Activated CD4-positive, CD25-positive, alpha-beta regulatory T cell treated with anti-CD3 and anti-CD28 coated beads, Interleukin-2, amount 50 U/mL, for 72 hours (primary cell): ENCODE results near the gene TSPAN16.
"Not testable (repeated sequence)": the region's sequence is repeated elsewhere in the genome, so short reads cannot be mapped to it uniquely, and the experiment has no call there.

Experiments
- DNase-seq: peaks from one replicate; pipeline ENCODE4 v3.0.0; 2021

TSPAN16 gene

DNA sequence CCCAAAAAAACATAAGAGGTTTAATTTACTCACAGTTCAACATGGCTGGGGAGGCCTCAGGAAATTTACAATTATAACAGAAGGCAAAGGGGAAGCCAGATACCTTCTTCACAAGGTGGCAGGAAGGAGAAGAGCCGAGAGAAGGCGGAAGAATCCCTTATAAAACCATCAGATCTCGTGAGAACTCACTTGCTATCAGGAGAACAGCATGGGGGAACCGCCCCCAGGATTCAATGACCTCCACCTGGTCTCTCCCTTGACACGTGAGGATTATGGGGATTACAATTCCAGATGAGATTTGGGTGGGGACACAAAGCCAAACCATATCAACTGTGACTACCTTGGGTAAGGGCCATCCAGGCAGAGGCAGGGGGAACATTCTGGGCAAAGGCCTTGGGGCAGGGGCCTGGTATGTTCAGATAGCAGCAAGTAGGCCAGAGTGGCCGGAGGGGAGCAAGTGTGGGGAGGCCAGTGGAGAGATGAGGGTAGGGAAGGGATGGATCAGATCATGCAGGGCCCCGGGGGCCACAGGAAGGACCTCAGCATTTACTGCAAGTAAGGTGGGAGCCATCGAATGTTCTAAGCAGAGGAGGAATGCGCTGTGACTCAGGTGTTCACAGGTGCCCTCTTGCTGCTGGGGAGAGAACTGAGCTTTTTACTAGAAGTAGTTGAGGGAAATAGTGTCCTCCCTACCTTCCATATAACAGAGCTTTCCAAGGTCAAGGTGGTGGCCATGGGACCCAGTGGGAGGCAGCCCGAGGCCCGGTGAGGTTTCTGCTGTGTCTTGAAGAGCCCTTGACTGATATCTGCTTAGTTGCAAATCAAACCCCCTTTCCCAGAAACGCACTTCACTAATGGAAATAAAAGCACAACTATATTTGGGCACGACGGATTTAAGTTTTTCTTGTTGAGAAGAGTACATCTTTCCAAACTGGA is 25.5 kb downstream of the TSPAN16 start:
- DNase-seq: no peak

DNA sequence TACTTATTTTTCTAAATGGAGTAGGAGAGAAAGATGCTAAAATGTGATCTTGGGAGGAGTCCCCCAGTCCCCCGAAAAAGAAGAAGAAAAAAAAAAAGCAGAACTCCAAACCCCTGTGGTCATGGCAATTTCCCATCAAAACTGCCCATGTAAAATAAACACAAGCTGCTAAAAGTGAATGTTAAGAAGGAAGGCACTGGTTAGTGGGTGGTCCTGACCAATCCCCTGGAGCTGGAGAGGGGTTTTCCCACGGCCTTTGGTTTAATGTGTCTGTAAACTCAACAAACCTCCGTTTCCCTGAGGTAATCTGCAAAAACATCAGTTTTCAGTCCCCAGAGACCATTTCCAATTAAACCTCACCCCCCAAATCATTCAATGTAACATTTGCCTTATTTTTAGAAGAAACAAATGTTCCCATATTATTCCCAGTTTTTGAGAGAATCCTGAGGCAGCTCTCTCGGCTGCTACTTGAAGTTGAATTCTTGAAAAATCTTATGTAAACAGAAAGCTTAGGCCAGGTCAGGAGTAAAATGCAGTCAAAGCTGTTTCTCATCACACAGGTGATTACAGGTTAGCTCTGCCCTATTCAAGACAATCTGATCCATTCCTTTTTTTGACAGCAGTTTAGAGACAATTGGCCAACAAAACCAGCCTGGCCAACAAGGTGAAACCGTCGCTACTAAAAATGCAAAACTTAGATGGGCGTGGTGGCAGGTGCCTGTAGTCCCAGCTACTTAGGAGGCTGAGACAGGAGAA is 26.5 kb downstream of the TSPAN16 start:
- no peak for DNase-seq

DNA sequence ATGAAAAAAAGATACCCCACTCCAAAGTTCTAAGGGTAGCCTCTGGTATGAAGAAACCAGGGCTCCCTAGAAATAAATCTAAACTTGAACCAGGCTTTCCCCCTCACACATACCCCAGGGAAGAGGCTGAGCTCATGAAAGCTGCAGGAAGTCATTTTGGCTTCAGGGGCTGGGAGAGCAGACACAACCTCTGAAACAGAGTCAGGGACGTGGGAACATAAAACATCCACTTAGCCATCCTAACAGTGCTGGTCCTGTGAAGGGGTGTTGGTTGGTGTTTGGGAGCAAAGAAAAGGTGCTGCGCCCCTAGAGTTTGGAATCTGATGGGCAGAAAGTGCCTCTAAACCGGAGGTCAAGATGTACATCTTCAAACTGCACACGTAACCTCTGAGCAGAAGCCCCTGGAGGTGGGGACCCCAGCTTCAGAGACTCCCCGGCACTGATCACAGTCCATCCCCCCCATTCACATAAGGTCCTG is 27.7 kb downstream of the TSPAN16 start:
- DNase-seq: no peak

DNA sequence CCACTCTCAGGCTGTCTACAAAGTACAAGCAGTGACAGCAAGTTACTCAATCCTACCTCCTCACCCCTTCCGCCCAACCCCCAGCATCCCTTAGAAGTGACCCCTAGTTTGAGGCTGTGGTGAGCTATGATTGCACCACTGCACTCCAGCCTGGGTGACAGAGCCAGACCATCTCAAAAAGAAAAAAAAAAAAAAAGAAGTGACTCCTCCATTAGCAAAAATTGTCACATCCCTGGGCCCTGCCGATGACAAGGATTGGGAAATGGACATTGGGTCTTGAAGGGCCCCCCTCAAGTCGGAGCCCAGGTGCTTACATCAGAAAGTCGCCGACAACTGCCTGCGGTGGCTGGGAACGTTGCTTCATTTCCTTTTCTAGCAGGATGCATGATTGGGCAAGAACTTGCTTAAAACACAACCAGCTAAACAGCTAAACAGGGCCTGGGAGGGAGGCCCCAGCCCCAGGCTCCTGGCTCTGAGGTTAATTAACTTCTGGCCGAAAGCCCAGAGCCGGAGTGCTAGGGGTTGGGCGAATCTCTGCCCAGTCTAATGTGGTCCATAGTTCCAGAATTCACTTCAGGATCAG is 28.2 kb downstream of the TSPAN16 start:
- DNase-seq: no peak

DNA sequence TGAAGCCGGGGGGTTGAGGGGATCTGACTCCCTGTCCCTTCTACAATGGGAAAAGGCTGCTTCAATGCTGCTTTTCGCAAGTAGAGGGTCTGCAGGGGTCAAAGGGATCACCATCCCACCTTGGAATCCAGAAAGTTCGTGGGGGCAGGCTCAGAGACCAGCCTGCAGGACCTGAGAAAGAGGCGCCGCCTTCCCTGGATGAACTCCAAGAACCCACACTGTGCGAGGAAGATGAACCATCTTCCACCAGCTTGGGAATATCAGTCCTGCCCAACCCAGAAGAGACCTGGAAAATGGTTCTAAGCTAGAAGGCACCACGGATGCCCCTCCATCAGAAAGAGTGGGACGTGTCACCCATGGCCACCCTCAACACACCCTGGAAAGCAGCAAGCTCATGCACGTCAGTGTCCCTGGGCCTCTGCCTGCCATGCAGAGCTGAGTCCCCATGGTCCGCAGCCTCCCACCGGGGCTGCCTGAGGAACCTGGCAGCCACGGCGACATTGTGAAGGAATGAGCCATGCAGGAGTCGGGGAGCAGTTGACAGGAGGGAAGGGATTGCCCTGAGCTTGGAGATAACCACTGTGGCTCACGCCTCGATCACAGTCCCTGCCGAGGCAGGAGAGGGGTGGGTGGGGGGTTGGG is 28.9 kb downstream of the TSPAN16 start:
- DNase-seq: no peak

DNA sequence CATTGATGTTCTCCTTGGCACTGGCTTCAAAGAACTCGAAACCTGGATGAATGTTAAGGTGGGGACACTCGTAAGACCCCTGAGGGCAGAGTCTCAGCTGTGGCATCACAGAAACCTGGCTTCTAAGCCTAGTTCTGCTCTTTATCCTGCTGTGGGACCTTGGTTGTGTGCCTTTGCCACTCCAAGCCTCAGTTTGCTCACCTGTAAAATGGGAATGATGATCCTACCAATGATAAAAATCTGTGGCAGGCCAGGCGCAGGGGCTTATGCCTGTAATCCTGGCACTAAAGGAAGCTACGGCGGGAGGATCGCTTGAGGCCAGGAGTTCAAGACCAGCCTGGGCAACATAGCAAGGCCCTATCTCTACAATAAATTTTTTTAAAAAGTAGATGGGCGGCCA is 29.6 kb downstream of the TSPAN16 start:
- DNase-seq: no peak

DNA sequence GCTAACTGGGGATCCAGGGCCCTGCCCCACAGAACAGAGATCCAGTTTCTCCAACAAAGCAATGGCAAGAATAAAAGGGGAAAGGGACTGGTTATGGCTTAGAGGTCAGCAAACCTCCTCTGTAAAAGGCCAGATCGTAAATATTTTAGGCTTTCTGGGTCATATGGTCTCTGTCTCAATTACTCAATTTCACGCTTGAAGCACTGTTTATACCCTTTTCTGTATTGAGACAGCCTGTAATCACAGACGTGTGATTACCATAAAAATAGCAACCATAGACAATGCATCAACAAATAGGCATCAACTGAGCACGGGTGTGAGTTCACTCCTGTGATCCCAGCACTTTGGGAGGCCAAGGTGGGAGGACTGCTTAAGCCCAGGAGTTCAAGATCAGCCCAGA is 34.2 kb downstream of the TSPAN16 start:
- no peak for DNase-seq

DNA sequence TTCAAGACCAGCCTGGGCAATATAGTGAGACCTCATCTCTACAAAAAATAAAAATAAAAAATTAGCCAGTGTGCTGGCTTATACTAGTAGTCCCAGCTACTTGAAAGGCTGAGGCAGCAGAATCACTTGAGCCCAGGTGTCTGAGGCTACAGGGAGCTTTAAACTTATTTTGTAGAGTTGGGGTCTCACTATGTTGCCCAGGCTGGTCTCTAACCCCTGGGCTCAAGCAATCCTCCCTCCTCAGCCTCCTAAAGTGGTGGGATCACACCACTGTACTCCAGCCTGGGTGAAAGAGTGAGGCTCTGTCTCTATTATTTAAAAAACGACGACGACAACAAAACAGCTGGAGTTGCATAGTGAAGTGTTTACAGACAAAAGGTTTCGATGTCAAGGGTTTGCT is 35.5 kb downstream of the TSPAN16 start:
- no peak for DNase-seq

DNA sequence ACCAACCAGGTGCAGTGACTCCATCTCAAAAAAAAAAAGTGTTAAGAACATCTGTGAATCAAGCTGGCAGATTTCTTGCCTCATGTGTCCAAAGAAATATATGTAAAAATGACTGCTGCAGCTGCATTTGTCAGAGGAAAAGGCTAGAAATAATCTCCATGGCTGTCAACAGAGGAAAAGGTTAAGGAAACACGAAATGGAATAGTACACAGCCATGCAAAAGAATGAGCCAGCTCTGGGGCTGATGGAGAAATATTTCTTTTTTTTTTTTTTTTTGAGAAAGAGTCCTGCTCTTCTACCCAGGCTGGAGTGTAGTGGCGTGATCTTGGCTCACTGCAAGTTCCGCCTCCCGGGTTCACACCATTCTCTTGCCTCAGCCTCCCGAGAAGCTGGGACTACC is 36.9 kb downstream of the TSPAN16 start:
- no peak for DNase-seq

DNA sequence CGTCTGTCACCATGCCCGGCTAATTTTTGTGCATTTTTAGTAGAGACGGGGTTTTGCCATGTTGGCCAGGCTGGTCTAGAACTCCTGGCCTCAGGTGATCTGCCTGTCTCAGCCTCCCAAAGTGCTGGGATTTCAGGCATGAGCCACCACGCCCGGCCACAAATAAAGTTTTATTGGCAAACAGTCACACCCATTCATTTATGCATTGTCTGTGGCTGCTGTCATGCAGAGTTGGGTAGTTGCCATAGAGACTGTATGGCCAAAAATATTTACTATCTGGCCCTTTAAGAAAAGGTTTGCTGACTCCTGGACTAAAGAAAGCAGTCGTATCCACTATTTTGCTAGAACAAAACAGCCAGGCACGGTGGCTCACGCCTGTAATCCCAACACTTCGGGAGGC is 37.9 kb downstream of the TSPAN16 start:
- DNase-seq: not testable (repeated sequence)

DNA sequence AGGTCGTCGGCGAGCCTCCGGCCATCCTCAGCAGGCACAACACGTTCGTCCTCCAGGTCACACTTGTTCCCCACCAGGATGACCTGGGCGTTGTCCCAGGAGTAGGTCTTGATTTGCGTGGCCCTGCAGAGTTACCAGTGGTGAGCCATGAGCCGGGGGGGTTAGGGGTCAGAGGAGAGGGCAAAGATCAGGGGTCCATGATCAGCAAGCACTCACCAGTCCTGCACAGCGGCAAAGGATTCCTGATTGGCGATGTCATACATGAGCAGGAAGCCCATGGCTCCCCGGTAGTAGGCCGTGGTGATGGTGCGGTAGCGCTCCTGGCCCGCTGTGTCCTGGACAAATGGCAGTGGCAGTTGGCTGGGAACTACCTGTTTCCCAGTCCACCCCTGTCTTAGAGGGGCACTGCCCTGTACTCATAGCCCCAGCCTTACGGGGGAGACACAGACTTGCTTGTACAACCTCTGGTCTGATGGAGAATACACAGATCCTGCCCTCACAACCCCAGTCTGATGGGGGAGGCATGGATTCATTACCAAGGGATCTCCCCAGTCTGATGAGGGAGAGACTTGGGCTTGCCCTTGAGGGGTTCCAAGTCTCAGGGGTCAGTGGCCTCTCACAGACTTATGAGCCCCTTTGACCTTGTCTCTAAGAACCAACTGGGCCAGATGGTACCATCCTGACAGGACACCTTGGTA is 39.6 kb downstream of the TSPAN16 start:
- DNase-seq: no peak

DNA sequence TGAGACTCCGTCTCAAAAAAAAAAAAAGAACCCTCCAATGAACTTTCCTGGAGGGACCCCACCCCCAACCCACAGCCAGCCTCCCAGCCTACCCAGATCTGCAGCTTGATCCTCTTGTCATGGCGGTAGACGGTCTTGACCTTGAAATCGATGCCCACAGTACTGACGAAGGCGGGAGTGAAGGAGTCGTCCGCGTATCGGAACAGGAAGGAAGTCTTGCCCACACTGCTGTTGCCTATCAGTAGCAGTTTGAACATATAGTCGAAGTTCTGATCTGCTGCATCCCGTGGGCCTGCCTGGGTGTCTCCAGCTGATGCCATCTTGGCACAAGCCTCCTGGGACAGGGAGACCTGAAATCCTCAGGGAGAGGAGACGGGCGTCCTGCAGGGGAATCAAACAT is 41.1 kb downstream of the TSPAN16 start:
- no peak for DNase-seq

DNA sequence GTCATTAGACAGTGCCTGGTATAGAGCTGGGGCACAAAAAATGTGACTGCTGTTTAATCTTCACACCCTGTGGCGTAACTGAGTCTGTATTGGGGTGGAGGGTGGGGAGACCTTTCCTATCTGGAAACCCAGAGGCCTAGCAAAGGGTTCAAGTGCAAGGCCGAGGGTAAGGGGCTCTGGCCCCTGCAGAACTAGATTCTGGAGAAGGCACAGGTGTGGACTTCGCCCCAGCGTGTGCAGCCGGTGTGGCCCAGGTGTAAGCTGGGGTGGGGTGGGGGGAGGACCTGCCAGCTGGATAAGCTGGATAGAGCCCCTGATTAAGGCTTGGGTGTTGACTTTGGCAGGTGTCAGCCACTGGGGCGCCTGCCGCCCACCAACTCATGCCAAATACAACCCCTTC is 42.2 kb downstream of the TSPAN16 start:
- no peak for DNase-seq

DNA sequence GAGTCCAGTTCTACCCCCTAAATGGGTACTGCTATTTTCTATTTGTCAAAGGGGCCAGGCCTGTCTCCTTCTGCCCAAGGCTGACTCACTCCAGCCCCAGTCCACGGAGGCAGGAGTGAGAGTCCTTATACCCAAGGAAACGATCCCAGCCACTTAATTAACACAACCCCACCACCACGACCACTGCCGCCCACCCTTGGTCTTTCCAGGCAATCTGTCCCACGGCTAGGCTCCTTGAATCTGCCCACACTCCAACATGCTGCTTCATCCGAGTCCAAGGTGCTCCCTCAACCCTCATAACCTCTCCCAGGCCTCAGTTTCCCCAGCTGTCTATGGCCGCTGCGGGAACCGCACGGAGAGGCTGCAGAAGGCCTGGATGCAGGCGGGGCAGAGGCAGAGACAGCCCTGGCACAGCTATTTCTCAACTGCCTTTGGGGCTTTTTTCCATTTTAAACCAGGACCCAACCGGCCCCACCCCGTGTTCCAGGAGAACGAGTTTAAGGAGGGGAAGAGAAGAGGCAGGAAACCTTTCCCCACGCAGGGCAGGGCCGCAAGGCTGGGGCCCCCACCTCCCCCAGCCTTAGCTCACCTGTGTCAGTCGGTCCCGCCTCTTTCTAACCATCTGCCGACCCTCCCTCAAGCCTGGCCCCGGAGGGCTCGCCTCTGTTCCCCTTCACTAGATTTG is 42.8 kb downstream of the TSPAN16 start:
- no peak for DNase-seq

DNA sequence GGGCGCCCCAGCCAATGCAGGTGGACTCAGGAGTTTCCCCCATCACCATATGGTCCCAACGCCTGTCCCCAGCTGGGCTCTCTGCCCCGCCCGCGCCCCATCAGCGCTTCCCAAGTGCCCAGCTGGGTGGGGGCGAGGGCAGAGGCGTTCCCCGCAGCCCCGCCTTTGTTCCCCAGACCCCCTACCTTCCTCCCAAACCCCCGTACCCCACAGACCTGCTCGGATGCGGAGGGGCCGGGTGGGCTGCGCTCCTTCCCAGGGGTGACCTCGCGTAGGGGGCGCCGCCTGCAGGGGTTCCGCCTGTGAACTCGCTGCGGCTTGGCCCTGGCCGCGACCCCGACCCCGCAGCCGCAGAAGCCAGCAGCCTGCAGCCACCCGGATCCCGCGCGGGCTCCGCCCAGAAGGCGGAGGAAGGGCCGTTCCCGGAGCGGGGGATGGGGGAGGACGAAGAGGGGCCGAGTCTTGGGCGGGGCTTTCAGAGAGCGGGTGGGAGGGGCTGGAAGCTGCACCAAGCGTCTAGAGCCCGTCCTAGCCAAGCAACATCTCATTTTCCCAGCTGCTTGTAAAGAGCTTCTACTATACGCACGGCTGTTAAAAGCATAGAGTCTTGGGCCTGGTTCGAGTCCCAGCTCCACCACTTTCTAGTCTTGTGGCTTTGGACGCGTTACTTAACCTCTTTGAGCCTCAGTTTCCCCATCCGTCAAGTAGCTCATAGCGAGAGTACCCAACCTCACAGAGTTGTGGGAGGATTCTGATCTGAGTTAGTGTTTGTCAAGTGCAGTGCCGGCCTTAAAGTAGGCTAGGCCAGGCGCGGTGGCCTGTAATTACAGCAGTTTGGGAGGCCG is 43.5 kb downstream of the TSPAN16 start, which contains the start of gene RAB3D:
Gene RAB3D, minus strand, starts transcription at position 404 of the 845 bp plus-strand sequence. CDS start 2,258 bp downstream, outside the sequence.
- peak; percentile 72 for DNase-seq

DNA sequence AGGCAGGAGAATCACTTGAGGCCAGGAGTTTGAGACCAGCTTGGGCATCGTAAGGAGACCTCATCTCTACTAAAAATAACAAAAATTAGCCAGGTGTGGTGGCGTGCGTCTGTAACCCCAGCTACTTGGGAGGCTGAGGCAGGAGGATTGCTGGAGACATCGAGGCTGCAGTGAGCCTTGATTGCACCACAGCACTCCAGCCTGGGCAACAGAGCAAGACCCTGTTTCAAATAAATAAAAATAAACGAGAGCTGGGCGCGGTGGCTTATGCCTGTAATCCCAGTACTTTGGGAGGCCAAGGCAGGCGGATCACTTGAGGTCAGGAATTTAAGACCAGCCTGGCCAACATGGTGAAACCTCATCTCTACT is 44.1 kb downstream of the TSPAN16 start:
- not testable (repeated sequence) for DNase-seq

DNA sequence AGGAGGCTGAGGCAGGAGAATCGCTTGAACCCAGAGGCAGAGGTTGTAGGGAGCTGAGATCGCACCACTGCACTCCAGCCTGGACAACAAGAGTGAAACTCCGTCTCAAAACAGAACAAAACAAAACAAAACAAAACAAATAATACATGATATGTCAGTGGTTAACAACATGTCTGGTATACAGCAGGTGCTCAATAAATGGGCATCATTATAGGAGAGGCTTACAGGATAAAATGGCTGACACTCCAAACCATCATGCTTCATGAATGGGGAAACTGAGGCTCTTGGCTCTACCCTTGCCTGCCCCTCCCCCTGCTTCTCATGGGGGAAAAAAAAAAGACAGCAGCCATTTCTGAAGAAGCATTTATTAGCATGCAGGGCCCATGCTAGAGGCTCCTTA is 46.5 kb downstream of the TSPAN16 start:
- no peak for DNase-seq

DNA sequence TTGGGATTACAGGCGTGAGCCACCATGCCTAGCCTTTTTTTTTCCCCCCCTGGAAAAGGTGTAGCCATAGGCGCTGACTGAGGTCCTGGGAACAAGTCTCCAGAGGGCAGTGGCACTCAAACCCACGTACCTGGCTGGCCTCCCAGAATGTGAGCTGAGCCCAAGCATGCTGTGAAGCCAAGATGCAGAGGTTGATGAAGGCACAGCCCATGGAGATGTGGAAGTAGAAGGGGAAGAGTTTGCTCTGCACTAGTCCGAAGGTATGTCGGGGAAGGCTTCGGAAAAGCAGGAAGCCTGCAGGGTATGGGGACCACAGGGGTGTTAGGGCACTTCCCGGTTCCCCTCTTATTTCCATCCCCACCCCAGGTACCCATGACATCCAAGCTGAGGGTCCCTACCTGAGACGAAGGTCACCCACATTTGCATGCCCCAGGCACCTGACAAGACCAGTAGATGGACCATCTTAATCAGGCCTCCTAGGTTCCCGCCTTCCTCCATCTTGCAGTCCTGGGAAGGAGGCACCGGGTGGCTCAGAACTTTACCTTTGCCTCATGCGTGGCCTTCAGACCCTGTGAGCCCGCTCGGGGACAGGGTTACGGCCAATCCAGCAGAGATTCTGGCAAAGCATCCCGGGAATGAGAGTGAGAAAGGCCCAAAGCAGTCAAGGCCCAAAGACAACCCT is 49.3 kb downstream of the TSPAN16 start:
- DNase-seq: no peak

DNA sequence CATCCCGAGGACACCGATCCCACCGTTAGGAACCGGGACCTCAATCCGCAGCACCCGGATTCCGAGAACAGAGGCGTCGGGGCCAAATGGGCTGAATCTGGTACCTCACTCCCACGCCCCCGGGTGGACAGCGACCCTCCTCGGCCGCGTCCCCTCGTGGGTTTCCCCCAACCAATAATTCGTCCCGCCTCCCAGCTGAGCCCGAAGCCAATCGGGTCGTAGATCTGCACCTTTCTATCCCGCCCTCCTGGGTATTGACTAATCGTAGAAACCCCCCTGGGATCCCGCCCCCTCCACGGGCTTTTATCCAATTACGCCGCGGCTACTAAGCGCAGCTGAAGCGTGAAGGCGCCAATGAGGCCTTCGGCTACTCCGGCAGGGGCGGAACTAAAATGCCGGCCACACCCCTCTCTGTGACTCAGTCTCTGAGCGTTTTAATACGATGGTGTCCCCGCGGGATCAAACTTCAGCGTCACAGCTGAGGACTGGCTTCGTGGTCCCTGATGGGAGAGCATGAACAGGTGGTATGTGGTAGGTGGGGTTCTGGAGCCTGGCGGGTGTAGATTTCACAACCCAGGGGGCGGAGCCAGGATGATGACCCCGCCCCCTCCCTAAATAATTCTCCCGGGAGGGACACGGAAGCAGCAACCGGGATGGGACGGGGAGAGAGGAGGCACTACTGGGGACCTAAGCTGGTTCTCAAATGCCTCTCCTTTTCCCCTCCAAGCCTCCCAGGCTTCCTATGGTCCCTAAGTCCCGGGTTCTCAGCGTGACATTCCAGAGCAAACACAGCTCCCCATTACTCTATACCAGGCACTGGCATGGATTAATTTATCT is 50.4 kb downstream of the TSPAN16 start, which contains the start of the genes CCDC159 and TMEM205:
Gene CCDC159, plus strand, starts transcription at position 416 of the 837 bp plus-strand sequence. Its CDS starts 88 bp downstream, at position 504.
Gene TMEM205, minus strand, starts transcription at position 165 of the 837 bp plus-strand sequence. CDS start 649 bp downstream, outside the sequence.
- peak; percentile 98 for DNase-seq
